ENCODE measurements around the gene THAP4. TPM values are rescaled to one million over a fixed set of nuclear protein-coding genes. Genes with fewer than 3 reads are reported as not detected.
A peak's percentile ranks its signal among the peaks of the same experiment; 100 is the strongest.
"Not testable (repeated sequence)": the region's sequence is repeated elsewhere in the genome, so short reads cannot be mapped to it uniquely, and the experiment has no call there.

THAP4 gene
- total RNA-seq, 2 donors from 2014 or later, result 76.8 to 94.7 TPM

GRCh38 chr2:241668354-241668753 lies 31.4 kb upstream of the THAP4 start:
- no peaks in the 10 kb centered on the region for H3K9me3 ChIP-seq
- H3K4me1 ChIP-seq, result no peaks in the 10 kb centered on the region
- no peak overlapping the region for H3K27ac ChIP-seq
- H3K27me3 ChIP-seq, result no peaks in the 10 kb centered on the region
- TF ChIP-seq CTCF (IDR thresholded peaks at IDR 0.05), result no peak
- DNase-seq (ENCODE audit: low spot score), result no peak
- peaks cover 66% of the 10 kb centered on the region for H3K36me3 ChIP-seq
- H3K4me3 ChIP-seq, result no peak overlapping the region

- no peaks in the 10 kb centered on the region for H3K27me3 ChIP-seq
- H3K4me1 ChIP-seq, result no peaks in the 10 kb centered on the region
- no peaks in the 10 kb centered on the region for H3K9me3 ChIP-seq
- H3K27ac ChIP-seq, result no peak overlapping the region
- no peak overlapping the region for H3K4me3 ChIP-seq
- no peak for TF ChIP-seq CTCF (IDR thresholded peaks at IDR 0.05)
- peaks cover 60% of the 10 kb centered on the region for H3K36me3 ChIP-seq
- DNase-seq (ENCODE audit: low spot score), result no peak
Observed at GRCh38 chr2:241666627-241667400, 29.9 kb upstream of the THAP4 start.

- Histone ChIP-seq H3K27ac (no peak overlapping the region), H3K9me3 (no peaks in the 10 kb centered on the region), H3K4me1 (no peaks in the 10 kb centered on the region), H3K27me3 (no peaks in the 10 kb centered on the region), H3K4me3 (no peak overlapping the region), H3K36me3 (peaks cover 60% of the 10 kb centered on the region)
- DNase-seq (ENCODE audit: low spot score), result no peak
- TF ChIP-seq CTCF (IDR thresholded peaks at IDR 0.05), result no peak
Observed at GRCh38 chr2:241665731-241666440, 28.9 kb upstream of the THAP4 start.

- H3K4me3 ChIP-seq; DNase-seq (ENCODE audit: low spot score); H3K9me3 ChIP-seq; H3K27ac ChIP-seq; H3K4me1 ChIP-seq; H3K27me3 ChIP-seq: not testable (repeated sequence)
- H3K36me3 ChIP-seq, result peaks cover 61% of the 10 kb centered on the region
Observed at GRCh38 chr2:241662731-241663130, 25.8 kb upstream of the THAP4 start.

- no peaks in the 10 kb centered on the region for H3K27me3 ChIP-seq
- H3K27ac ChIP-seq, result no peak overlapping the region
- H3K9me3 ChIP-seq, result no peaks in the 10 kb centered on the region
- no peak for TF ChIP-seq CTCF (IDR thresholded peaks at IDR 0.05)
- peaks cover 0 to 10% of the 10 kb centered on the region in 2 donors for H3K4me1 ChIP-seq
- DNase-seq (ENCODE audit: low spot score), result no peak
- no peak overlapping the region for H3K4me3 ChIP-seq
- H3K36me3 ChIP-seq, result peaks cover 56% of the 10 kb centered on the region
Observed at GRCh38 chr2:241660593-241661213, 23.7 kb upstream of the THAP4 start.

- Histone ChIP-seq H3K4me1 (peaks cover 0 to 10% of the 10 kb centered on the region in 2 donors), H3K36me3 (peaks cover 70% of the 10 kb centered on the region)
- TF ChIP-seq CTCF (IDR thresholded peaks at IDR 0.05), result peak; percentile 26 to 69
Observed at GRCh38 chr2:241659150-241659739, 22.3 kb upstream of the THAP4 start.

More at GRCh38 chr2:241659150-241659739, 22.3 kb upstream of the THAP4 start:
- Histone ChIP-seq H3K27me3 (no peaks in the 10 kb centered on the region), H3K27ac (no peak overlapping the region), H3K4me3 (no peak overlapping the region), H3K9me3 (no peaks in the 10 kb centered on the region)
- peak; percentile 79 for DNase-seq (ENCODE audit: low spot score)
